ENCODE results near the gene NFIA.

Gene NFIA

DNA sequence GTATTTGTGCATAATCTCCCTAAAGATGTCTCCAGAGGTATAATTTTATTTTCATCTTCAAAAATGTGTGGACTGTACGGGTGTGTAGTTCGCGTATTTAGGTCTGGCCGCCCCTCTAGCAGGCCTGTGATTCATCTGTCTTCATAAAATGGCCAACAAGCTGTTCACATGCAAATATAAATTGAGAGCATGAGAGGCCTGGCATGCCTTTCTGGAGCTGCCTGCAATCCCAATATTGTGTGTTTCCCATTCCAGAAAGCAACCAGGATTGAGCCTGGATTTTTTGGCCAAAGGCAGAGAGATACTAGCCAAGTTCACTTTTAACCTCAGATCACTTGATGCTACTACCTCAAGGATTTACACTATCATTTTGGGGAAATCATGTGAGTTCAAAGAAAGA, 197.2 kb downstream of the NFIA start:
- H3K4me1 ChIP-seq (ENCODE audit: control insufficient read depth, insufficient read depth, low read length) = no peaks in the 10 kb centered on the region
- ChIA-PET CTCF (interaction anchor here (0.6 to 0.7 kb wide), 2 partner anchors 479 to 656 kb away, joined by 4 to 5 read pairs; no protein-coding TSS in a partner anchor), POLR2A (no interaction called here)
- H3K4me3 ChIP-seq (ENCODE audit: low read depth, low read length) = no peak overlapping the region
- no peaks in the 10 kb centered on the region for H3K36me3 ChIP-seq (ENCODE audit: control insufficient read depth in 2 of 2, insufficient read depth in 1 of 2, low read length in 2 of 2)
- TF ChIP-seq ZNF837 (tag by site-specific recombination; IDR thresholded peaks at IDR 0.05) = no peak
- no peak for TF ChIP-seq ZIC2 (tag by site-specific recombination; IDR thresholded peaks at IDR 0.05)
- TF ChIP-seq GLI4 (tag by site-specific recombination; IDR thresholded peaks at IDR 0.05) = no peak
- TF ChIP-seq, protein P1, sequence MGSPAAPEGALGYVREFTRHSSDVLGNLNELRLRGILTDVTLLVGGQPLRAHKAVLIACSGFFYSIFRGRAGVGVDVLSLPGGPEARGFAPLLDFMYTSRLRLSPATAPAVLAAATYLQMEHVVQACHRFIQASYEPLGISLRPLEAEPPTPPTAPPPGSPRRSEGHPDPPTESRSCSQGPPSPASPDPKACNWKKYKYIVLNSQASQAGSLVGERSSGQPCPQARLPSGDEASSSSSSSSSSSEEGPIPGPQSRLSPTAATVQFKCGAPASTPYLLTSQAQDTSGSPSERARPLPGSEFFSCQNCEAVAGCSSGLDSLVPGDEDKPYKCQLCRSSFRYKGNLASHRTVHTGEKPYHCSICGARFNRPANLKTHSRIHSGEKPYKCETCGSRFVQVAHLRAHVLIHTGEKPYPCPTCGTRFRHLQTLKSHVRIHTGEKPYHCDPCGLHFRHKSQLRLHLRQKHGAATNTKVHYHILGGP (tag by site-specific recombination; IDR thresholded peaks at IDR 0.05) = no peak
- no peak for TF ChIP-seq ZNF707 (tag by site-specific recombination; IDR thresholded peaks at IDR 0.05)
- no peak for TF ChIP-seq ZBTB17 (tag by site-specific recombination; IDR thresholded peaks at IDR 0.05)
- TF ChIP-seq ZNF184 (tag by site-specific recombination; IDR thresholded peaks at IDR 0.05) = no peak
- TF ChIP-seq ZNF585B (tag by site-specific recombination; IDR thresholded peaks at IDR 0.05) = no peak
- TF ChIP-seq, protein P2, sequence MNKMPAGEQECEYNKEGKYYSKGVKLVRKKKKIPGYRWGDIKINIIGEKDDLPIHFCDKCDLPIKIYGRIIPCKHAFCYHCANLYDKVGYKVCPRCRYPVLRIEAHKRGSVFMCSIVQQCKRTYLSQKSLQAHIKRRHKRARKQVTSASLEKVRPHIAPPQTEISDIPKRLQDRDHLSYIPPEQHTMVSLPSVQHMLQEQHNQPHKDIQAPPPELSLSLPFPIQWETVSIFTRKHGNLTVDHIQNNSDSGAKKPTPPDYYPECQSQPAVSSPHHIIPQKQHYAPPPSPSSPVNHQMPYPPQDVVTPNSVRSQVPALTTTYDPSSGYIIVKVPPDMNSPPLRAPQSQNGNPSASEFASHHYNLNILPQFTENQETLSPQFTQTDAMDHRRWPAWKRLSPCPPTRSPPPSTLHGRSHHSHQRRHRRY (tag by site-specific recombination; IDR thresholded peaks at IDR 0.05) = no peak
- no peak for TF ChIP-seq ZNF561 (tag by site-specific recombination; IDR thresholded peaks at IDR 0.05; ENCODE audit: borderline replicate concordance)
- TF ChIP-seq ZFP3 (tag by site-specific recombination; IDR thresholded peaks at IDR 0.05; ENCODE audit: low read depth) = no peak
- no peak for TF ChIP-seq BCL11A (tag by site-specific recombination; IDR thresholded peaks at IDR 0.05; ENCODE audit: low read depth)
- no peak for TF ChIP-seq ZNF558 (tag by site-specific recombination; IDR thresholded peaks at IDR 0.05)
- TF ChIP-seq, protein P3, sequence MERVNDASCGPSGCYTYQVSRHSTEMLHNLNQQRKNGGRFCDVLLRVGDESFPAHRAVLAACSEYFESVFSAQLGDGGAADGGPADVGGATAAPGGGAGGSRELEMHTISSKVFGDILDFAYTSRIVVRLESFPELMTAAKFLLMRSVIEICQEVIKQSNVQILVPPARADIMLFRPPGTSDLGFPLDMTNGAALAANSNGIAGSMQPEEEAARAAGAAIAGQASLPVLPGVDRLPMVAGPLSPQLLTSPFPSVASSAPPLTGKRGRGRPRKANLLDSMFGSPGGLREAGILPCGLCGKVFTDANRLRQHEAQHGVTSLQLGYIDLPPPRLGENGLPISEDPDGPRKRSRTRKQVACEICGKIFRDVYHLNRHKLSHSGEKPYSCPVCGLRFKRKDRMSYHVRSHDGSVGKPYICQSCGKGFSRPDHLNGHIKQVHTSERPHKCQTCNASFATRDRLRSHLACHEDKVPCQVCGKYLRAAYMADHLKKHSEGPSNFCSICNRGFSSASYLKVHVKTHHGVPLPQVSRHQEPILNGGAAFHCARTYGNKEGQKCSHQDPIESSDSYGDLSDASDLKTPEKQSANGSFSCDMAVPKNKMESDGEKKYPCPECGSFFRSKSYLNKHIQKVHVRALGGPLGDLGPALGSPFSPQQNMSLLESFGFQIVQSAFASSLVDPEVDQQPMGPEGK (tag by site-specific recombination; IDR thresholded peaks at IDR 0.05) = no peak
- TF ChIP-seq RBAK (tag by site-specific recombination; IDR thresholded peaks at IDR 0.05) = no peak
- TF ChIP-seq ZSCAN30 (tag by site-specific recombination; IDR thresholded peaks at IDR 0.05) = no peak
- no peak overlapping the region for H3K27ac ChIP-seq (ENCODE audit: extremely low read depth, low read depth, low read length)
- H3K9me3 ChIP-seq (ENCODE audit: control insufficient read depth, insufficient read depth, low read depth, low read length) = no peaks in the 10 kb centered on the region

DNA sequence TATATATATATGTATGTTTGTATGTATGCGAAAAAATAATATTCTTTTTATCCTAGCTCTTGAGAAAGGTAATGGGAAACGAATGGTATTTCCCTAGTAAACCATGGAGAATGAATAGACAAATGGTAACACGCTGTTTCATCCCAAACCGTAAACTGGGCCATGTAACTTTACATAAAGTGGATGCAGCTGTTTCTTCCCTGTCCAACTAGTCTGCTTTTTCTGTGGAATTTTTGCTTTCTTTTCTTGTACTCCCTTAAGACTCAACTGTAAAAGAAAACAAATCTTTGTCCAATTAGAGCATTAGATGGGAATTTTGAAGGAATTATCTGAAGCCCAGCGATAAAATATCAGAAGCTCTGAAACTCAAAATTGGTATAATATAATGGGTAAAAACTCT, 198.1 kb downstream of the NFIA start:
- ChIA-PET CTCF (no interaction called here), POLR2A (no interaction called here)
- Histone ChIP-seq H3K36me3 (ENCODE audit: control insufficient read depth in 2 of 2, insufficient read depth in 1 of 2, low read length in 2 of 2) (no peaks in the 10 kb centered on the region), H3K4me3 (ENCODE audit: low read depth, low read length) (no peak overlapping the region), H3K4me1 (ENCODE audit: control insufficient read depth, insufficient read depth, low read length) (no peaks in the 10 kb centered on the region), H3K9me3 (ENCODE audit: control insufficient read depth, insufficient read depth, low read depth, low read length) (no peaks in the 10 kb centered on the region), H3K27ac (ENCODE audit: extremely low read depth, low read depth, low read length) (no peak overlapping the region)
- TF ChIP-seq ZNF366 (tag by site-specific recombination; conservative IDR thresholded peaks at IDR 0.05) (no peak), ZNF660 (tag by site-specific recombination; IDR thresholded peaks at IDR 0.05) (no peak), GFI1B (tag by site-specific recombination; IDR thresholded peaks at IDR 0.05) (no peak), ZNF776 (tag by site-specific recombination; IDR thresholded peaks at IDR 0.05; ENCODE audit: borderline replicate concordance) (no peak), ZNF423 (tag by site-specific recombination; IDR thresholded peaks at IDR 0.05) (no peak), ZNF560 (tag by site-specific recombination; IDR thresholded peaks at IDR 0.05; ENCODE audit: borderline replicate concordance) (no peak), ZNF23 (tag by site-specific recombination; IDR thresholded peaks at IDR 0.05; ENCODE audit: borderline replicate concordance) (no peak), ZNF10 (tag by site-specific recombination; IDR thresholded peaks at IDR 0.05) (no peak), ZNF146 (tag by site-specific recombination; IDR thresholded peaks at IDR 0.05) (no peak), ZNF239 (tag by site-specific recombination; IDR thresholded peaks at IDR 0.05) (no peak), ZNF350 (tag by site-specific recombination; IDR thresholded peaks at IDR 0.05) (no peak), ZBTB8A (tag by site-specific recombination; IDR thresholded peaks at IDR 0.05) (no peak)
- TF ChIP-seq, protein P4, sequence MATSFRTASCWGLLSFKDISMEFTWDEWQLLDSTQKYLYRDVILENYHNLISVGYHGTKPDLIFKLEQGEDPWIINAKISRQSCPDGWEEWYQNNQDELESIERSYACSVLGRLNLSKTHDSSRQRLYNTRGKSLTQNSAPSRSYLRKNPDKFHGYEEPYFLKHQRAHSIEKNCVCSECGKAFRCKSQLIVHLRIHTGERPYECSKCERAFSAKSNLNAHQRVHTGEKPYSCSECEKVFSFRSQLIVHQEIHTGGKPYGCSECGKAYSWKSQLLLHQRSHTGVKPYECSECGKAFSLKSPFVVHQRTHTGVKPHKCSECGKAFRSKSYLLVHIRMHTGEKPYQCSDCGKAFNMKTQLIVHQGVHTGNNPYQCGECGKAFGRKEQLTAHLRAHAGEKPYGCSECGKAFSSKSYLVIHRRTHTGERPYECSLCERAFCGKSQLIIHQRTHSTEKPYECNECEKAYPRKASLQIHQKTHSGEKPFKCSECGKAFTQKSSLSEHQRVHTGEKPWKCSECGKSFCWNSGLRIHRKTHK (tag by site-specific recombination; IDR thresholded peaks at IDR 0.05) = no peak
- TF ChIP-seq, protein P5, sequence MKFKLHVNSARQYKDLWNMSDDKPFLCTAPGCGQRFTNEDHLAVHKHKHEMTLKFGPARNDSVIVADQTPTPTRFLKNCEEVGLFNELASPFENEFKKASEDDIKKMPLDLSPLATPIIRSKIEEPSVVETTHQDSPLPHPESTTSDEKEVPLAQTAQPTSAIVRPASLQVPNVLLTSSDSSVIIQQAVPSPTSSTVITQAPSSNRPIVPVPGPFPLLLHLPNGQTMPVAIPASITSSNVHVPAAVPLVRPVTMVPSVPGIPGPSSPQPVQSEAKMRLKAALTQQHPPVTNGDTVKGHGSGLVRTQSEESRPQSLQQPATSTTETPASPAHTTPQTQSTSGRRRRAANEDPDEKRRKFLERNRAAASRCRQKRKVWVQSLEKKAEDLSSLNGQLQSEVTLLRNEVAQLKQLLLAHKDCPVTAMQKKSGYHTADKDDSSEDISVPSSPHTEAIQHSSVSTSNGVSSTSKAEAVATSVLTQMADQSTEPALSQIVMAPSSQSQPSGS (tag by site-specific recombination; IDR thresholded peaks at IDR 0.05; ENCODE audit: low read depth) = no peak

Data from HEK293 (cell line).